Endometrial microvascular endothelial cells (primary cell): ENCODE results near the gene PRRC1. TPM values are rescaled to one million over a fixed set of nuclear protein-coding genes. Genes with fewer than 3 reads are reported as not detected.

Experiments
- in situ Hi-C: cut with HindIII; loops from 2 replicates; pipeline ENCODE4 v1.10.0; 2017; ENCODE audit warnings: low sequenced_read_pairs, low pct_unique_long_range_greater_than_20kb; ENCODE audit errors: inconsistent ontology term
- total RNA-seq: library from RNA; depleted of rRNA; stranded (reverse); fragments of >200 nt; gene quantifications from one replicate; pipeline ENCODE4 v1.2.3, GENCODE V29; 2015; ENCODE audit errors: inconsistent ontology term

PRRC1 gene
- 39.7 TPM for total RNA-seq

- in situ Hi-C loops, result no loop called here
Observed at GRCh38 chr5:127517480-127518318, at the start of gene PRRC1. PRRC1 (plus strand) TSS chr5:127517640; CDS start chr5:127523480, 5,840 bp downstream.

GRCh38 chr5:127471211-127471610, 46.2 kb upstream of the PRRC1 start:
- in situ Hi-C loops, result no loop called here

- in situ Hi-C loops, result no loop called here
Observed at GRCh38 chr5:127472700-127473099, 44.7 kb upstream of the PRRC1 start.

GRCh38 chr5:127486471-127486870, 31.0 kb upstream of the PRRC1 start:
- in situ Hi-C loops, result no loop called here

- in situ Hi-C loops, result no loop called here
Observed at GRCh38 chr5:127492854-127493738, 24.3 kb upstream of the PRRC1 start.

GRCh38 chr5:127498548-127498947, 18.9 kb upstream of the PRRC1 start:
- in situ Hi-C loops, result no loop called here

- in situ Hi-C loops, result no loop called here
Observed at GRCh38 chr5:127505905-127506304, 11.5 kb upstream of the PRRC1 start.

GRCh38 chr5:127506616-127507015, 10.8 kb upstream of the PRRC1 start:
- in situ Hi-C loops, result no loop called here

- in situ Hi-C loops, result no loop called here
Observed at GRCh38 chr5:127508644-127509373, 8.6 kb upstream of the PRRC1 start.

GRCh38 chr5:127513408-127513970, 4.0 kb upstream of the PRRC1 start:
- in situ Hi-C loops, result no loop called here

- in situ Hi-C loops, result no loop called here
Observed at GRCh38 chr5:127514816-127515215, 2.6 kb upstream of the PRRC1 start.

- in situ Hi-C loops, result no loop called here
Observed at GRCh38 chr5:127515693-127516440, 1.6 kb upstream of the PRRC1 start.

- in situ Hi-C loops, result no loop called here
Observed at GRCh38 chr5:127517110-127517479, 345 bp upstream of the PRRC1 start.

GRCh38 chr5:127518319-127518621, 830 bp downstream of the PRRC1 start:
- in situ Hi-C loops, result no loop called here

- in situ Hi-C loops, result no loop called here
Observed at GRCh38 chr5:127519527-127519926, 2.1 kb downstream of the PRRC1 start.

GRCh38 chr5:127521138-127521770, 3.8 kb downstream of the PRRC1 start:
- in situ Hi-C loops, result no loop called here

GRCh38 chr5:127525181-127525580, 7.7 kb downstream of the PRRC1 start:
- in situ Hi-C loops, result no loop called here
